B cell (primary cell): ENCODE results near the gene TOPBP1.

Experiments used
- CTCF ChIP-seq: fragments of 200-600 bp; IDR thresholded peaks from one replicate; pipeline ENCODE4 v1.8.0; 2022; ENCODE audit warnings: antibody characterized with exemption, mild to moderate bottlenecking
- EZH2 ChIP-seq: IDR thresholded peaks from 2 replicates; pipeline ENCODE4 v1.6.1; 2012; ENCODE audit warnings: borderline replicate concordance, low read depth, mild to moderate bottlenecking, moderate library complexity, low read length; ENCODE audit not compliant: insufficient read depth, poor library complexity, severe bottlenecking

DNA sequence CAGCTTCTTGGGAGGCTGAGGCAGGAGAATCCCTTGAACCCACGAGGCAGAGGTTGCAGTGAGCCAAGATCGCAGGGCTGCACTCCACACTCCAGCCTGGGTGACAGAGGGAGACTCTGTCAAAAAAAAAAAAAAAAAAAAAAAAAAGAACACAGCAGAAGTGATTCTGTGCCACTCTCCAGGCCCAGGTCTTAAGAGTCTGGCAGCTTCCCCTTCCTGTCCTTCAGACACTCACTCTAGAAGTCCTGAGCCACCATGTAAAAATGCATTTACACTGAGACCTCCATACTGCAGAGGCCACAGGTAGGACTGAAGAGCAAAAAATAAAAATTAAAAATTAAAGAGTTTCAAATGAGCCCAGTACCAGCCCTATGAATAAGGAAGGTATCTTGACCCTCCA is 100.1 kb downstream of the TOPBP1 start:
- TF ChIP-seq EZH2 (no peak), CTCF (no peak)
